Stimulated activated CD4-positive, alpha-beta T cell treated with anti-CD3 and anti-CD28 coated beads, Interleukin-4, amount 100 ng/mL, for 1 hour (primary cell): ENCODE measurements around the gene SUOX.
A peak's percentile ranks its signal among the peaks of the same experiment; 100 is the strongest.
"Not testable (repeated sequence)": the region's sequence is repeated elsewhere in the genome, so short reads cannot be mapped to it uniquely, and the experiment has no call there.

Experiments
- DNase-seq: peaks from one replicate; pipeline ENCODE4 v3.0.0-alpha.2; 2020

The SUOX gene

DNA sequence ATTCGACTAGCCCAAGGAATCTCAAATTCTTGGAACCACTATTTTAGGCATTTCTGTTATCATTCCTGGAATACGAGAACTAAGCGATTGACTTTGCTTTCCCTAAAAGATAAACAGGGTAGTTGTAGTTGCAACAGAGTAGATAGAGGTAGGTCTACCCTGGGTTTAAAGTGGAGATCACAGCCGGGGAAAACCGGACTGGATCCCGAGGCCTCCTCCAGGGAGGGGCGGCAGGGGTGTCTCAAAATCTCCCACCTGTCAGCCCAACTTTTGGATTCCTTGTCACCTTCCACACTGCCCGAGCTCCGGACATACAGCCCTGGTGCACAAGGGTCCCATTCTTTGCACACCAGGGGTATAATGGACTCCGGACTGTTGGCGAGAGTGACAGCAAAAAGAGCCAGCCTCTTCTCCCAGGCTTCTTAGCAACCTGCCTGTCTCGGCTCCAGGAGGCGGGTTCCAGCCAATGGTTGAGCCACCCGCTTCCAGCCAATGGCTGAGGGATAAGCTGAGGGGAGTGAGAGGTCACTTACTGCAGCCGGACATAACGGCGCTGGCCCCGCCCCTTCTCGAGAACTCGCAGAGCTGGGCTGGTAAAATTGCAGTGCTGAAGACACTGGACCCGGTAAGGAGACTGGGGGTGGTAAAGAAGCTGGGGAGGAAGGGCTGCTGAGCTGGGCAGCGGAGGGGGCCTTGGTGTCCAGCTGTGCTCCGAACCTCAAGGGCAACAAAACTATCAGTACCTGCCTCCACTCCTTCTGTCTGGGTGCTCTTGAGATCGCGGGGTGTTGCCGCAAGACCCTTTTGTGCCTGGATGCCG lies at the start of gene SUOX:
Gene SUOX, plus strand, starts transcription at position 562 of the 820 bp plus-strand sequence. CDS start 4,946 bp downstream, outside the sequence.
- DNase-seq, result peak; percentile 15

DNA sequence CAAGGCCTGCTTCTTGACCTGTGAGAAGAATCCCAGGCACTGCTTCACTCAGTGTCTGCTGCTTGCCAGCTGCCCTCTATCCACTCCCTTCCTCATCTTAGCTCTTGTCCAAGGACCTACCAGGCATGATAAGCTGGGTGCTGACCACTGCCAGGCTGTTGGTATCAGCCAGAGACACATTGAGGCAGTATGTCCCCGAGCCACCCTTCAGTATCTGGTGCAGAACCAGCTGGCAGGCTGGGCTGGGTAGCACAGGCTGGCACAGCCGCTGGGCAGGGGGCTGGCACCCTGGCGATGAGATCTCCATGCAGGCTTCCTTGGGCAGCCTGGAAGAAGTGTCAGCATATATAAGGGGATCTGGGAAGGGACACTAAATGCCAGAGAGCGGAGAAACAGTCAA lies 41.7 kb upstream of the SUOX start:
- DNase-seq, result no peak

DNA sequence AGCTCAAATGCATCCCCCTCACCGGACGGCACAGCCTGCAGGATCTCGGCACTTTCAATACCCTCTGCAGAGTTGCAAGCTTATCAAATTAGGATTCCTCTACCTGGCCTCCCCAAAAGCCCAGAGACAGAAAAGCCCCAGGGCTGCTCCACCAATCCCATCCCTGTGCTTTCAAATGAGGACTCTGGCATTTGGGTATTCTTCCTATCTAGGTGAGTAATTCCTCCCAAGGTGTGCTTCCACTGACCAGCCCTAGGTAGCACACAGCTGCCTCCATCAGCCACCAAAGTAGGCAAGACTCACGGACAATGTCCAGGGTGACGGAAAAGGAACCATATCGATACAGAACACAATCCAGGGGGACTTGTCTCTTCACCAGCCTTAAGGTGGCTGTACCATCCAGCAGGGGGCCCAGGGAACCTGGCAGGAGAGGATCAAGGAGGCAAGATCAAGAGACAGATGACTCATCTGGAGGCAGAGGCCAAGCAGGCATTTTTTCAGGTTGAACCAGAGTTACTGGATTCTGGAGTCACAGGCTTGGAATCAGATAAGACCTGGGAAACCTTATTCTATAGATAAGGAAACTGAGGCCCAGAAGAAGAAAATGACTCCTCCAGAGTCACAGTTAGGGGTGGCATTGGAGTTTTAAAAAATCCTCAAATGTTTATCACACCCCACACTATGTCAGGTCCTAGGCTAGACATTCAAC lies 41.1 kb upstream of the SUOX start:
- peak; percentile 53 for DNase-seq

DNA sequence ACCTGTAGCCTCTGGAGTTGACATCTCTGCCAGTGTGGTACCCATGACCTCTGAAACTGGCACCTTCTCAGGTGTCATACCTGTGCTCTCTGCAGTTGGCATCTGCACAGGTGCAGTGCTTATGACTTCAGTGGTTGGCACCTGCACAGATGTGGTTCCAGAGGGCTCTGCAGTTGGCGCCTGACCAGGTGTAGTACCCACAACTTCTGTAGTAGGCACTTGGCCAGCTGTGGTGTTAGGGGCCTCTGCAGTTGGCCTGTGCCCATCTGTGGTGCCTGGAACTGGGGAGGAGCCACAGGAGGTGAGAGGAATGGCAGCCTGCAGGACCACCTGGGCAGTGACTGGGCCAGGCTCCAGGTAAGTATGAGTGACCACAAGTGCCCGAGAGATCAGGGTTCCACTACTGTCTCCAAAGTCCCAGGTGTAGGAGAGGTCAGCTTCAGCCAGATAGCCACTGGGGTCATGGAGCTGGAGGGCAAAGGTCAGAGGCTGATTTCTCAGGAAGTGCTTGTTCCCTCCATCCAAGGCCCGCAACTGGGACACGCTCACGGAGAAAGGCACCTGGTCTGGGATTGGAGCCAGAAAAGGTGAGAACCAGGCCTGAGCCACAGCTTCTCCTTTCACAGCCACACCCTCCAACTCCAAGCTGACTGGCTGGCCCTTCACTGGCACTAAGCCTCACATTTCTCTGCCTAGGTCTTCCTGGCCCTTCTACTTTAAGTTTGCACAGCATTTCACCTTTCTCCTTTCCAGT lies 39.8 kb upstream of the SUOX start:
- no peak for DNase-seq

DNA sequence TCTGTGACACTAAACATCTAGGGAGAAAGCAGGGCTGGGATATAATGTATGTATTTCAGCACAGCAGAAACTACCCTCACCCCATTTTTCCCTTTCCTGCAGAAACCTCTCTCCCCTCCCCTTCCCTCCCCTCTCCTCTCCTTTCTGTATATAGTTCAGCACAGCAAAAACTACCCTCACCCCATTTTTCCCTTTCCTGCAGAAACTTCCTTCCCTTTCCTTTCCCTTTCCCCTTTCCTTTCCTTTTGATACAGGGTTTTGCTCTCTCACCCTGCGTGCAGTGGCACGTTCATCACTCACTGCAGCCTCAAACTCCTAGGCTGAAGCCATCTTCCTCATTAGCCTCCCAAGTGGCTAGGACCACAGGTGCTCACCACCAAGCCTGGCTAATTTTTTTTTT lies 33.3 kb upstream of the SUOX start:
- DNase-seq, result no peak

DNA sequence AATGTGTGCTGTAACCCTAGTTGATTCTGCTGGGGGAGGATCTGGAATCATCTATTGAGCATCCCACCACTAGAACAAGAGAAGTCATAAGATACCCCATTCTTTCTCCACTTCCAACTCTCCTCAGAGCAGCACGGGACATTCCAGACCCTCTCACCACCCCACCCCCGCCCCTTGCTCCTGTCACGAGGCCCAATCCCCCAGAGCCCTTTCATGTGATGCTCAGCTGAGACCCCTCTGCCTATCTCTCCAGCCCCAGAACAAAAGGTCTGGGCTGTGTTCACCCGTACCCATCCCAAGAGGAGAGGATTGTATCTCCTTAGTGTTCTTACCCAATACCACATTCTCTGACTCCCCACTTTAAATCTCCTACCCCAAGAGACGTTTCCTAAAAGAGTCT lies 31.8 kb upstream of the SUOX start:
- DNase-seq, result no peak

DNA sequence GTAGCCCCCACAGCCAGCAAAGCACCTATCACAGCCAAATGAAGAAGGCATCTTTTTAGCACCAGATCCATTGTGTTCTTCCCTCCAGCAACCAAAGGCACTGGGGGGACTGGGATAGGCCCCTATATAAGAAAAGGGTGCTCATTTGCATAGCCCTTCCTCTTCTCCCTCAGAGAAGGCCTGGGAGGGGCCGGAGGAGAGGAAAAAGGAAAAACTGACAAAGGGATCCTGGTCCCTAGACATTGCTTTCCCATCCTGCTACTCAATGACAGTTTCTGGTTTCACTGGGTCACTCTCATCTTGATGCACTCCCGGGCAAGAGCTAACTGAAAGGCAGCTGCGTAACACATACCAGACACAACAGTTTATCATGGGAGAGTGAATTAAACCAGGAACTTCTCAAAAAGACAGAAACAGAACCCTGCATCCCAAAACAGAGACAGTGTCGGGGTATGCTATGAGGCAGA lies 31.1 kb upstream of the SUOX start, which contains the start of gene PMEL:
Gene PMEL, minus strand, starts transcription at position 102 of the 467 bp plus-strand sequence. Its CDS starts 31 bp downstream, at position 71.
- no peak for DNase-seq

DNA sequence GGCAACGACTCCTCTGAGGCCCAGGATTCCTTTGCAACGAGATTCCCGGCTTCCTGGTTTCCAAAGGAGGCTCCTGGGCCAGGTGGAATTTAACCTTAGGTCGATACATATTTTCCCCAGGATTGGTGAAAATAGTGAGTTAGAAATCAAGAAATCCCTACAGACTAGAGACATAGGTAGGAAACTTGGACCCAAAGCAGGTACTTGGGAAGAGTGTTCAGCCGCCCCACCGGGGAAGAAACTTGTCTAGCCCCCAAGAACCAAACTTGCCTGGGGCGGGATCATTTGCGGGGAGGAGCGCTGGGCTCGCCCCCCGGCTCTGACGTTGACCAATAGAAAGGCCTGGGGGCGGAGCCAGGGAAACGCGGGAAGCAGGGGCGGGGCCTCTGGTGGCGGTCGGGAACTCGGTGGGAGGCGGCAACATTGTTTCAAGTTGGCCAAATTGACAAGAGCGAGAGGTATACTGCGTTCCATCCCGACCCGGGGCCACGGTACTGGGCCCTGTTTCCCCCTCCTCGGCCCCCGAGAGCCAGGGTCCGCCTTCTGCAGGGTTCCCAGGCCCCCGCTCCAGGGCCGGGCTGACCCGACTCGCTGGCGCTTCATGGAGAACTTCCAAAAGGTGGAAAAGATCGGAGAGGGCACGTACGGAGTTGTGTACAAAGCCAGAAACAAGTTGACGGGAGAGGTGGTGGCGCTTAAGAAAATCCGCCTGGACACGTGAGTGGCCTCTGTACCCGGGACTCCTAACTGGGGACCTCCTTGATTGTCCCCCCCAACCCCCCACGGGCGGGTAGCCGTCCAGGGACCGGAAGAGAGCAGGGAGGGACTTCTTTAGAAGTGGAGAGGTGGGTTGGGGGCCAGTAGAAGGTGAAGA lies 30.4 kb upstream of the SUOX start, which contains the start of gene CDK2:
Gene CDK2, plus strand, starts transcription at position 423 of the 874 bp plus-strand sequence. Its CDS starts 179 bp downstream, at position 602.
- peak; percentile 92 for DNase-seq

DNA sequence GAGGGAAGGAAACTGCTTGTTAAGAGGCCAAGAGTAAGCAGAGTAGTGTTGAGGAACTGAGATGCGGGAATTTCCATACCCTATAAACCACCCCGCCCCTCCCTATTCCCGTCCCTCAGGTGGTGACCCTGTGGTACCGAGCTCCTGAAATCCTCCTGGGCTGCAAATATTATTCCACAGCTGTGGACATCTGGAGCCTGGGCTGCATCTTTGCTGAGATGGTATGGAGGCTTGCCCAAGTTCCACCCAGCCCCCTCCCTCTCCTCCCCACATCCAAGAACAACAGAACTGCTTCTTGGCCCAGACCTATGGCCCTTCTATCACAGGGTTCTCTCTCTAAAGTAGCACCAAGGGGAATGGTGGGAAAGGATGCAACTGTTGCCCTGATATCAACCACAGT lies 27.7 kb upstream of the SUOX start:
- no peak for DNase-seq

DNA sequence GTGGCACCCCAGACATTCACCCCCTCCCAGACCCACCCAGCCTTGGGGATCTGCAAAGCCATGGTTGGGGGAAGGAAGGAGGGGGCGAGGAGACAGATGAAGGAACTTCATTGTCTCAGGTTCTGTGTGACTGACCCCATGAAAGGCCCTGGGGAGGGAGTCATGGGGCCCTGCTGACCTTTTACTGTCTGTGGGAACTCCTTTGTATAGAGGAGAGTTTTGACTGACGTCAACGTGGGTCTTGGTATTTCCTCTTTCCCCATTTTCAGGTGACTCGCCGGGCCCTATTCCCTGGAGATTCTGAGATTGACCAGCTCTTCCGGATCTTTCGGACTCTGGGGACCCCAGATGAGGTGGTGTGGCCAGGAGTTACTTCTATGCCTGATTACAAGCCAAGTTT lies 26.3 kb upstream of the SUOX start:
- DNase-seq, result no peak

DNA sequence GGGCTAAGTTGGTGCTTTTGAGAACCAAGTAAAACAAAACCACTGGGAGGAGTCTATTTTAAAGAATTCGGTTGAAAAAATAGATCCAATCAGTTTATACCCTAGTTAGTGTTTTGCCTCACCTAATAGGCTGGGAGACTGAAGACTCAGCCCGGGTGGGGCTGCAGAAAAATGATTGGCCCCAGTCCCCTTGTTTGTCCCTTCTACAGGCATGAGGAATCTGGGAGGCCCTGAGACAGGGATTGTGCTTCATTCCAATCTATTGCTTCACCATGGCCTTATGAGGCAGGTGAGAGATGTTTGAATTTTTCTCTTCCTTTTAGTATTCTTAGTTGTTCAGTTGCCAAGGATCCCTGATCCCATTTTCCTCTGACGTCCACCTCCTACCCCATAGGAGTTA lies 25.0 kb upstream of the SUOX start:
- no peak for DNase-seq

DNA sequence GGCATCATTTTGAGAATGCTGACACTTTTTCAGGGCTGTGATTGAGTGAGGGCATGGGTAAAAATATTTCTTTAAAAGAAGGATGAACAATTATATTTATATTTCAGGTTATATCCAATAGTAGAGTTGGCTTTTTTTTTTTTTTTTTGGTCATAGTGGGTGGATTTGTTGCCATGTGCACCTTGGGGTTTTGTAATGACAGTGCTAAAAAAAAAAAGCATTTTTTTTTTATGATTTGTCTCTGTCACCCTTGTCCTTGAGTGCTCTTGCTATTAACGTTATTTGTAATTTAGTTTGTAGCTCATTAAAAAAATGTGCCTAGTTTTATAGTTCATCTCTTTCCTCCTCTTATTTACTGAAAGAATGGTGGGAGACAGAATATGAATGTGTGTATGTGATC lies 24.6 kb upstream of the SUOX start:
- DNase-seq, result no peak

DNA sequence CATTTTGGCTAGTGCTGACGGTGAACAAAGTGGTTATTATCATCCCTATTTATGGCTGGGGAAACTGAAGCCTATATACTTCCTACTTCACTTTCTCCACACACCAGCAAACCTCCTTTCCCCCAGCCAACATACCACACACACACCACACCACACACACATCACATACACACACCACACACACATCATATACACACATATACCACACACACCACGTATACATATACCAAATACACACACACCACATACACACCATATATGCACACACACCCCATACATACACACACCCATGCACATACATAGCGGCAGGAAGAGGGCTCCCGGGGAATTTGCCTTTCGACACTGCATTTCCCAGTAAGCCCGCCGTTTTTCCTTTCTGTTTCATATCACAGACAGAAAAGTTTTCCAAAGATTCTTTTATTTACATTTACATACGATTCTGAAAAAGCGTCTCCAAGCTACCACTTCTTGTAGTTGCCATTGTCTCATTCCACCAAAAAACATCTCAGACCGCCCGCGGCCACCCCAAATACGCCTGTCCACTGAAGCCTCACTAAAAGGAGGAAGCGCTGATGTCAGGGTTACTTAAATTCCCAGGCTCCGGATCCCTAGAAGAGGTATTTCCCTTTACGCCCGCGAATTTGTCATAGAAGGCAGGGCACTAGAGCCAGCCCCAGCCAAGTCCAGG lies 24.0 kb upstream of the SUOX start:
- no peak for DNase-seq

DNA sequence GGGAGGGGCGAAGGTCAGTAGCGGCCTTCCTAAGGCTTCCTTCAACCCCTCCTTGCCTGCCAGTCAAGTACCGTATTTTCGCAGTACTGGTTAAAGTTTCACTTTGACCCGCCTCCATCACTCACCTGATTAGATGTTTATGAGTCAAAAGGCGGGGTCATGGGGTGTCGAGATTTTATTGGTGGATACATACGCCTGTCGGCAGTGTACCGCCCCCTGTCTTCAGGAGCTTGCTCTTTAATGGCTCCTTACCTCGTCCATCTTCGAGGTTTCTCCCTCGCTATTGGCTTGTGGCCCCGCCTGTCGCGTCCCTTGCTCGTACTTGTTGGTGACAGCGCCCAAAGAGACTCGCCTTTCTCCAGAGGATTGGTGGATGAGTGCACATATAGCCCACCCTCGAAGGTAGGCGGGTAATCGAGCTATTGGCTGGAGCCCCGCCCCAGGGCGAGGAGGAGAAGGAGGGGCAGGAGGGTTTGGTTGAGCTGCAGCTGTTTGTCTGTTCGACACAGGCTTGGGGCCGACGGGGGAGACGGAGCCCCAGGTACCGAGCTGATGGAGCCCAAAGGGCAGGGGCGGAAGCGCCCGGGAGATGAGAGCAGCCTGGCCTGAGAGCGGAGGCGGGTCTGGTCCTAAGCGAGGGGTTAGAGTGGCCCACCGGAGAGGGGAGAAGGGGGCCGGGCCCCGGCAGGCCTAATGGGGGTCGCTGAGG lies 23.3 kb upstream of the SUOX start, which contains the start of gene RAB5B:
Gene RAB5B, plus strand, starts transcription at position 480 of the 709 bp plus-strand sequence. CDS start 12,883 bp downstream, outside the sequence.
- peak; percentile 94 for DNase-seq

DNA sequence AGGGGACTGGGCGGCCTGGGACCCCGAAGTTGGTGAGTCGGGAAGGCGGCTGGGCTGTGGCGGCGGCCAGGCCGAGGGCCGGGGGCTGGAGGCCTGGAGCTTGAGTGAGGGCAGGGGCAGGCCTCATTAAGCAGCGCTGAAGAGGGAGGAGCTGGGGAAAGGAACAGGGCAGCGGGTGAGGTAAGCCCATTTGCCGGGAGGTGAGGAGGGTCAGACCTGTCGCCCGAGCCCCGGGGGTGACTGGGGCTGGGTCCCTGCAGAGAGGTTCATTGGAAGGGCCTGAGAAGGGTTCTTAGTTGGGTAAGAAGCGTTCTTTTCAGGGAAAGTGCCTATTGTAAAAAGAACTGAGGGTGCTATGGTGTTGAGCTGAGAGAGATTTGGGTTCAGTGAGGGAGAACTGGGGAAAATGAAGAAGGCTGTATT lies 22.8 kb upstream of the SUOX start:
- peak; percentile 23 for DNase-seq

DNA sequence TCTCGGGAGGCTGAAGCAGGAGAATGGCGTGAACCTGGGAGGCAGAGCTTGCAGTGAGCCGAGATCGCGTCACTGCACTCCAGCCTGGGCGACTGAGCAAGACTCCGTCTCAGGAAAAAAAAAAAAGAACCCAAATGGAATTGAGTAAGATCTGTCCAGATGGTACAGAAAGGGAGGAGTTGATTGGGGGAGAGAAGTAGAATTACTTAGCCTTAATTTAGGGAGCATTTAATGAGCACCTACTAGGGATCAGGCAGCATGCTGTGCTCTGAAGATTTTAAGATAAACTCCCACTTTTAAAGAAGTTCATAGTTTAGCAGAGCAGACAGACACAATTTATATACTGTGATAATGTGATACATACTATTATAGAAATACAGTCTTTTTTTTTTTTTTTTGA lies 18.7 kb upstream of the SUOX start:
- DNase-seq, result no peak

DNA sequence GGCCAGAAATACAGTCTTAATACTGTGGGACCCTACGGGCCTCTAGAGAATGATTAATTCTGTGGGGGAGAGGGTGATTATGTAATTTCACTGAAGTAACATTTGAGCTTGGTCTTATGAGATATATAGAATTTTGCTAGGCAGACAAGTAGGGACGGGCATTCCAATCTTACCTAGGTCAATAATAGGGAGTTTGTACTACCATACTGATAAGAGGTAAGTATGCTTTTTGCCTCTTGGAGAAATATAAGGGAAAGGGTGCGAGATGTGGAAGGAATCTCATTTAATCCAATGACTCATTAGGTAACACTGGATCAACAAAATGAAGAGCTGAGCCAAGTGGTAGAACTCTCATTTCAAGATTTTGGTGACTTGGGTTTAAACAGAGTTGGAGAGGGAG lies 18.0 kb upstream of the SUOX start:
- DNase-seq, result no peak

DNA sequence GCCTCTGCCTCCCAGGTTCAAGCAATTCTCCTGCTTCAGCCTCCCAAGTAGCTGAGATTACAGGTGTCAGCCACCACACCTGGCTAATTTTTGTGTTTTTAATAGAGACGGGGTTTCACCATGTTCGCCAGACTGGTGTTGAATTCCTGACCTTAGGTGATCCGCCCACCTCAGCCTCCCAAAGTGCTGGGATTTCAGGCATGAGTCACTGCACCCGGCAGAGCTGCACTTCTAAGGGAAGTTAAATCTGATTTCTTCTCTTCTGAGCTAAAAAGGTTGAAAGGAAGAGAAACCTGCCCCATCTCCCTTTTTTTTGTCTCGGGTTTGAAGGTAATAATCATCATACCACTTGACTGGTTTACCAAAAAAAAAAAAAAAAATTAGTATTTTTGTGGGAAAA lies 15.2 kb upstream of the SUOX start:
- DNase-seq, result not testable (repeated sequence)

DNA sequence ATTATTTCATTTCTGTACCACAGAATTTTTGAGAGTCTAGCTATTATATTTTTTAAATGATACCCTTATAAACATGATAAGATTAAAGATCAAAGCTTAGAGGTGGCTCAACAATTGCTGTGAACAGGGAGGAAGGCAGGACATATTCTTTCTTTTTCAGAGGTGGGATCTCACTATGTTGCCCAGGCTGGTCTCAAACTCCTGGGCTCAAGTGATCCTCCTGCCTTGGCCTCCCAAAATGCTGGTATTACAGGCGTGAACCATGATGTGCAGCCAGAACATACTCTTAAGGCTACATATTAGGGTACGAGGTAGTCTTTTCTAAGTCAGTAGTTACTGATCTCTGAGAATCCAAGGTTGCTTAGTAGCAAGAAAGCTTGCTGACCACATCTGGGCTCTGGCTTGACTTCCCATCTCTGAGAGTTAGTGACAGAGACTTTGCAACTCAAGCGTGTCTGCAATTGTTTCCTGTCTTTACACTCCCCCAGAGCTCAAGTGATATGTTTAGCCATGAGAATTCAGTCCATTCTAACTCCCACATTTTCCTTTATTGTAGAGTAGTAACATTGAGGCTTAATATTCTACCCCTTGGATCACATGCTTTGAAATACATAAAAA lies 14.6 kb upstream of the SUOX start:
- no peak for DNase-seq

DNA sequence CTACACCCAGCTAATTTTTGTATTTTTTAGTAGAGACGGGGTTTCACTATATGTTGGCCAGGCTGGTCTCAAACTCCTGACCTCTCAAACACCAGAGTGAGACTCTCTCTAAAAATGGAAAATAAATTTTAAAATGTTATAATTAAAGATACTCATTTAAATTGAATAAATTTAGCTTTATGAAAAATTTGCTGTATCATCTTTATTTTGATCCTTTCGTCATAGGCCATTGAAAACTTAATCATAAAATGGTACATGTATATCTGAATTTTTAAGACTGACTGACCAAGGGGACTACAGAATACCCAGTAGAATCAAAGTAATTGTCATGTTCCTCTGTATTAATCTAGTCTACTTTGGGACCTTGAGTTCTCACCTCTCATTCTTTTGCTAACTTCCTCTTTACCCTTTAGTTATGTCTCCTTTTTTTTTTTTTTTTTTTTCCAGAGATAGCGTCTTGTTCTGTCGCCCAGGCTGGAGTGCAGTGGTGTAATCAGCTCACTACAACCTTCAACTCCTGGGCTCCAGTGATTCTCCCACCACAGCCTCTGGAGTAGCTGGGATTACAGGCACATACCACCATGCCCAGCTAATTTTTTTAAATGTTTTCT lies 13.7 kb upstream of the SUOX start:
- no peak for DNase-seq
